ENCODE measurements around the gene ADCY4.
"Not testable (repeated sequence)": the region's sequence is repeated elsewhere in the genome, so short reads cannot be mapped to it uniquely, and the experiment has no call there.

ADCY4 gene

GRCh38 chr14:24366721-24367513 is 32.0 kb upstream of the ADCY4 start:
- no peak for DNase-seq (ENCODE audit: low read depth in 2 of 2)

DNA sequence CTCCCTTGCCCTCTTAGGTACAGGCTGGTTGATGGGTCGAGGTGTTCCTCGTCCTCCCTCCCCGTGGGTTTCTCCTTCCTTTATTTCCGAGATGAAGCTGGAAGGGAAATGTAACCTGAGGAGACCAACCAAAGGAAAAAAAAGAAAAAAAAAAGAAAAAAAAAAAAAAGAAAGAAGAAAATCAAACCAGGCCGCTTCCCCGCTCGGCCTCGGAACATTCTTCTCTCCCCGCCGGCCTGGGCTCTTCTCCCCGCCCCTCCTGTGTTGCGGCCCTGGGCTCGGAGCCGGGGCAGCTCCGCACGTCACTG is 31.5 kb upstream of the ADCY4 start:
- no peak for DNase-seq (ENCODE audit: low read depth in 2 of 2)

- peak; percentile 36 to 43 for DNase-seq (ENCODE audit: low read depth in 2 of 2)
Observed at GRCh38 chr14:24365600-24366412, 30.9 kb upstream of the ADCY4 start.

DNA sequence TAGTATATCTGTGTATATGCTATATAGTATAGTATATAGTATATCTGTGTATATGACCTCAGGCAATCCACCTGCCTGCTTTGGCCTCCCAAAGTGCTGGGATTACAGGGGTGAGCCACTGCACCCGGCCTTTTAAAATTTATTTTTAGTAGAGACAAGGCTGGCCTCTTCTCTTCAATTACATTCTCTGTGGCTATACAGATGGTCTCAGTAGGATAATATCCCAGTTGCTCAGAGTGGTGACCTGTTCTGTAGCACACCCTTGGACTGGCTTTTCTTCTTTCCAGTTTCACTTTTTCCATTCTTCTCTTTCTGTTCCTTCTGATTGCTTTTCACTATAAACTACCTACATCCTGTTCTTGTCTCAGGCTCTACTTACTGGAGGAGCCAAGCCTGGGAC is 30.0 kb upstream of the ADCY4 start:
- no peak for DNase-seq (ENCODE audit: low read depth in 2 of 2)

DNA sequence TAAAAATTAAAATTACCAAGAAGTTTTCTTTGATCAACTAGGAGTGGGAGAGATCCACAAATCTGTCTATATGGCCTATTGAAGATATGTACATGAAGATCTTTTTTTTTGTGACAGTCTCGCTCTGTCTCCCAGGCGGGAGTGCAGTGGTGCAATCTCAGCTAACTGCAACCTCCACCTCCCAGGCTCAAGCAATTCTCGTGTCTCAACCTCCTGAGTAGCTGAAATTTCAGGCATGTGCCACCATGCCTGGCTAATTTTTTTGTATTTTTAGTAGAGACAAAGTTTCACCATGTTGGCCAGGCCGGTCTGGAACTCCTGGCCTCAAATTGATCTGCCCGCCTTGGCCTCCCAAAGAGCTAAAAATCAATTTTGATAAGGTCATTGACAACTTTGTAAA is 28.5 kb upstream of the ADCY4 start:
- no peak for DNase-seq (ENCODE audit: low read depth in 2 of 2)

DNA sequence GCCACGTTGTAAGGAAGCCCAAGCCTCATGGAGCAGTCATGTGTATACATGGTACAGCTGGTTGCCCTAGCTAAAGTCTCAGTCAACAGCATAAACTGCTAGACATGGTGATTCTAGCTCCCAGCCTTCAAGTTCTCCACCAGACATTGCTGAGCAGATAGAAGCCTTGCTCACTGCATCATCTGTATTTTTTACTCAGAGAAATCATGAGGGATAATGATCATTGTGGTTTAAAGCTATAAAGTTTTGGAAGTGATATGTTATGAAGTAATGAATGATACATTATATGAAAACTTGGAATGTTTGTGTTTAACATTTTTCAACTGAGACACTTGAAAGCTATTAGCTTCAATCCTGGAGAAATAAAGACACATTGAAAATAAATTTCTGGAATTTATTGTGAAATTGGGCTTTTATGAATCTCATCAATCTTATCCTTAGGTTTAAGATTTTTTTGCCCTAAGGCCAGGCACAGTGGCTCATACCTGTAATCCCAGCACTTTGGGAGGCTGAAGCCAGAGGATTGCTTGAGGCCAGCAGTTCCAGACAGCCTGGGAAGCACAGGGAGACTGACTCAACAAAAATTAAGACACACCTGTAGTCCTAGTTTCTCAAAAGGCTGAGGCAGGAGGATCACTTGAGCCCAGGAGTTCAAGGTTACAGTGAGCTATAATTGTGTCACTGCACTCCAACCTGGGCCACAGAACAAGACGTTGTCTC is 27.5 kb upstream of the ADCY4 start:
- DNase-seq (ENCODE audit: low read depth in 2 of 2) = no peak

DNA sequence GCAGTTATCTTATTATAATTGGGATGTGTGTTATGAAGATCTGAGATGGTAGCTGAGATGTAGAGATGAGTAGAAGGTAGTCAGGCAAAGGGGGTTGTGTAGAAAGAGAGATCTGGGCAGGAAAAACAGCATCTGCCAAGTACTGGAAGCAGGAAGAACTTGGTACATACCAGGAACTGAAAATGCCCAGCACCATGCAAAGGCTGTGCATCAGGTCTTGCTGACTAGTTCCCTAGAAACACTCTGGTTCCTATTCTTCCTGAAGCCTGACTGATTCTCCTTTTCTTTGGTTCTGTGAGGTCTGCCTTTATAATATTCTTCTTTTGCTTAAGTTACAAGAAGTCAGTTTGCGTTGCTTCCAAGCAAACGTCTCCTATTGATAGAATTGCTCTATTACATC is 26.5 kb upstream of the ADCY4 start:
- no peak for DNase-seq (ENCODE audit: low read depth in 2 of 2)

DNA sequence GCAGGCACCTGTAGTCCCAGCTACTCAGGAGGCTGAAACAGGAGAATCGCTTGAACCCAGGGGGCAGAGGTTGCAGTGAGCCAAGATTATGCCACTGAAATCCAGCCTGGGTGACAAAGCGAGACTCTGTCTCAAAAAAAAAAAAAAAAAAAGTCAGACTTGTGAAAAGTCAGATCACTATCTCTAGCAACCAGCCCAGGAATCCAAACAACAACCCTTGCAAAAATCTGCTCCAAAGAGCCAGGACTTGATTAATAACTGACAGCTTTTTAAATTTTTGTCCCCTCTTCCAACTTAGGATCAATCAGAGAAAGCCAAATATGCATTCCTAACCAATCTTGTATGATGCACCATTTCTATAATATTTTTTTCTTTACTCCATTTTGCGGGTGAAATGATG is 25.4 kb upstream of the ADCY4 start:
- DNase-seq (ENCODE audit: low read depth in 2 of 2) = no peak

DNA sequence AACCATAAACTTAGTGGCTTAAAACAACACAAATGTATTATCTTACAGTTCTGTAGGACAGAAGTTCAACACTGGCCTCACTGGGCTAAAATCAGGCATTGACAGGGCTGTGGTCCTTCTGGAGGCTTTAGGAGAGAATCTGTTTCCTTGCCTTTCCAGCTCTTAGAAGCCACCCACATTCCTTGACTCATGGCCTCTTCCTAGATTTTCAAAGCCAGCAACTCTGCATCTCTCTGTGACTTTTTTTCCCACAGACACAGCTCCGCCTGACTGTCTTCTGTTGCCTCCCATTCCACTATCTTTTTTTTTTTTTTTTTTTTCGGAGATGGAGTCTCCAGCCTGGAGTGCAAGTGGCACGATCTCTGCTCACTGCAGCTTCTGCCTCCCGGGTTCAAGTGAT is 21.3 kb upstream of the ADCY4 start:
- no peak for DNase-seq (ENCODE audit: low read depth in 2 of 2)

GRCh38 chr14:24355009-24355408 is 20.1 kb upstream of the ADCY4 start:
- no peak for DNase-seq (ENCODE audit: low read depth in 2 of 2)

GRCh38 chr14:24354482-24354825 is 19.6 kb upstream of the ADCY4 start:
- DNase-seq (ENCODE audit: low read depth in 2 of 2) = not testable (repeated sequence)

- no peak for DNase-seq (ENCODE audit: low read depth in 2 of 2)
Observed at GRCh38 chr14:24353559-24354481, 18.9 kb upstream of the ADCY4 start.

DNA sequence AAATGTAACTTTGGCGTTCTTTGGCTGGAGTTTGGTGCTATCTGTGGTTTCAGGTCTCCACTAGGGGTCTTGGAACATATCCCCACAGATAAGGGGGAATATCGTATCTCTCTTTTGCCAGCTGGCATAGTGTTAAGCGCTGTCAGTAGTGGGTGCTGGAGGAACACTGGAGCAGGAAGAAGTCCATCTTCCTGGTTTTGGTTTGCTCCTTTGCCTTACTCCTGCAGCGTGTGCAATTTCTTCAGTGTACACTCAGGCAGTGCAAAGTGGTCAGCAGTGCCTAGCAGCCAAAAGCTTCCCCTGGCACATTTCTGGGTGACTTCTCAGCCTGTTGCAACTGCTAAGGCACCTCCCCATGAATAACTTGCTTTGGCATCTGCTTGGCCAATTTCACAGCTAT is 16.6 kb upstream of the ADCY4 start:
- DNase-seq (ENCODE audit: low read depth in 2 of 2) = no peak

- no peak for DNase-seq (ENCODE audit: low read depth in 2 of 2)
Observed at GRCh38 chr14:24349742-24350141, 14.9 kb upstream of the ADCY4 start.

GRCh38 chr14:24348186-24348585 is 13.3 kb upstream of the ADCY4 start:
- DNase-seq (ENCODE audit: low read depth in 2 of 2) = no peak

- no peak for DNase-seq (ENCODE audit: low read depth in 2 of 2)
Observed at GRCh38 chr14:24347134-24347533, 12.3 kb upstream of the ADCY4 start.

- DNase-seq (ENCODE audit: low read depth in 2 of 2) = no peak
Observed at GRCh38 chr14:24343795-24344660, 9.2 kb upstream of the ADCY4 start.

GRCh38 chr14:24342889-24343288 is 8.0 kb upstream of the ADCY4 start:
- DNase-seq (ENCODE audit: low read depth in 2 of 2) = no peak

GRCh38 chr14:24340606-24341005 is 5.7 kb upstream of the ADCY4 start:
- DNase-seq (ENCODE audit: low read depth in 2 of 2) = no peak

GRCh38 chr14:24339284-24340151 is 4.6 kb upstream of the ADCY4 start, which contains the start of gene RIPK3:
Gene RIPK3 (minus strand): TSS chr14:24339991. CDS start chr14:24339826, 165 bp downstream.
- peak; percentile 33 to 48 for DNase-seq (ENCODE audit: low read depth in 2 of 2)

Measured in stimulated activated CD8-positive, alpha-beta memory T cell treated with anti-CD3 and anti-CD28 coated beads, Interleukin-2, amount 100 ng/mL, for 1 hour (primary cell).